HCT116 (cell line): Measurements from ENCODE around the gene ABR. TPM values are rescaled to one million over a fixed set of nuclear protein-coding genes. Genes with fewer than 3 reads are reported as not detected.

Experiments used
- ATAC-seq: fragments of 200-7000 bp; cut with Tn5 transposase; 2 replicates; pipeline ENCODE4 v1.9.1; 2020; ENCODE audit warnings: mild to moderate bottlenecking, moderate library complexity
- BruUV-seq: library from RNA; stranded (reverse); fragments of 400-500 nt; replicated peaks from 2 replicates; lab custom pipeline; 2021; lab: Mats Ljungman, UMichigan
- CTCF ChIA-PET: fragments of 300-600 bp; sonication (Branson Sonifier 250); formaldehyde crosslinking; loops from one replicate; lab custom pipeline; 2021; ENCODE audit warnings: antibody characterized with exemption; lab: Charles Lee
- POLR2A ChIA-PET: fragments of 300-600, 350-600 bp; sonication (Branson Sonifier 250); formaldehyde crosslinking; loops from one replicate; lab custom pipeline; 2021; ENCODE audit warnings: antibody characterized with exemption; lab: Charles Lee
- RAD21 ChIA-PET, 2 experiments: fragments of 300-600 bp; sonication (Branson Sonifier 250); formaldehyde crosslinking; loops; one replicate each; lab custom pipeline; 2023; ENCODE audit warnings: low total read pairs in 2 of 2; ENCODE audit not compliant: uncharacterized antibody in 2 of 2, unreplicated experiment in 2 of 2, low non-redundant PET in 1 of 2; lab: Charles Lee
- DNase-seq: peaks from one replicate; pipeline ENCODE4 v3.0.0-alpha.2; 2010; ENCODE audit warnings: low read depth, low spot score
- H2AFZ ChIP-seq: fragments of 200-600 bp; shearing (Covaris generic), sonication (generic); 2 replicates; pipeline ENCODE4 v1.6.1; 2017; ENCODE audit warnings: low read depth, mixed run types, mixed read lengths, antibody characterized with exemption, low read length; ENCODE audit not compliant: poor library complexity, severe bottlenecking
- H3K27ac ChIP-seq: 2 replicates; pipeline ENCODE4 v1.5.1; 2012; ENCODE audit warnings: low read depth, low read length
- H3K27me3 ChIP-seq: fragments of 200-600 bp; sonication (generic); 2 replicates; pipeline ENCODE4 v1.6.1; 2016; ENCODE audit warnings: mixed run types, low read length, mixed read lengths; ENCODE audit not compliant: insufficient read depth
- H3K36me3 ChIP-seq, 2 experiments: fragments of 200-500 bp in 1 of 2; fragments of 200-600 bp in 1 of 2; sonication (Bioruptor generic) in 1 of 2; sonication (generic) in 1 of 2; 2 replicates each; pipeline versions ENCODE4 v1.5.1 to v1.6.1; 2014 to 2016; ENCODE audit warnings: low read length in 2 of 2, inconsistent platforms in 1 of 2, mixed read lengths in 1 of 2, mixed run types in 1 of 2; ENCODE audit not compliant: insufficient read depth in 2 of 2, control insufficient read depth in 1 of 2
- H3K4me1 ChIP-seq, 2 experiments: fragments of 200-600 bp in 1 of 2; sonication (generic) in 1 of 2; 2 replicates each; pipeline versions ENCODE4 v1.5.1 to v1.6.1; 2012 to 2017; ENCODE audit warnings: low read length in 2 of 2, inconsistent platforms in 1 of 2, mild to moderate bottlenecking in 1 of 2, mixed read lengths in 1 of 2, mixed run types in 1 of 2, moderate library complexity in 1 of 2; ENCODE audit not compliant: insufficient read depth in 2 of 2, control insufficient read depth in 1 of 2
- H3K4me2 ChIP-seq: fragments of 200-600 bp; sonication (generic); 2 replicates; pipeline ENCODE4 v1.6.1; 2017; ENCODE audit warnings: mixed run types, low read length, mixed read lengths
- H3K4me3 ChIP-seq, 2 experiments: fragments of 200-600 bp in 1 of 2; sonication (generic) in 1 of 2; replicated peaks in 1 of 2; 2 replicates each; pipeline ENCODE4 v1.5.1; 2011 to 2016; ENCODE audit warnings: low read length in 2 of 2, control low read depth in 1 of 2, low read depth in 1 of 2, mild to moderate bottlenecking in 1 of 2, mixed read lengths in 1 of 2, mixed run types in 1 of 2
- H3K79me2 ChIP-seq: fragments of 200-600 bp; sonication (generic); 2 replicates; pipeline ENCODE4 v1.6.1; 2017; ENCODE audit warnings: mild to moderate bottlenecking, mixed run types, low read length, moderate library complexity, mixed read lengths; ENCODE audit not compliant: insufficient read depth
- H3K9ac ChIP-seq: fragments of 200-600 bp; sonication (generic); 2 replicates; pipeline ENCODE4 v1.6.1; 2016; ENCODE audit warnings: low read length, mixed read lengths
- H3K9me2 ChIP-seq: fragments of 200-600 bp; sonication (generic), shearing (Covaris generic); 2 replicates; pipeline ENCODE4 v1.6.1; 2017; ENCODE audit warnings: mixed run types, mild to moderate bottlenecking, moderate library complexity; ENCODE audit not compliant: insufficient read depth
- H3K9me3 ChIP-seq, 2 experiments: fragments of 200-500 bp in 1 of 2; fragments of 200-600 bp in 1 of 2; sonication (Bioruptor generic) in 1 of 2; sonication (generic) in 1 of 2; 2 replicates each; pipeline ENCODE4 v1.6.1; 2014 to 2017; ENCODE audit warnings: low read length in 2 of 2, mixed read lengths in 2 of 2, inconsistent platforms in 1 of 2, low read depth in 1 of 2, mild to moderate bottlenecking in 1 of 2, mixed run types in 1 of 2, moderate library complexity in 1 of 2; ENCODE audit not compliant: control insufficient read depth in 1 of 2, insufficient read depth in 1 of 2
- H4K20me1 ChIP-seq: fragments of 200-600 bp; sonication (generic), shearing (Covaris generic); 2 replicates; pipeline ENCODE4 v1.6.1; 2017; ENCODE audit warnings: mixed run types, mild to moderate bottlenecking, moderate library complexity; ENCODE audit not compliant: insufficient read depth
- CBX3 ChIP-seq: IDR thresholded peaks from 2 replicates; pipeline ENCODE4 v1.6.1; 2012; ENCODE audit warnings: low read depth
- CEBPB ChIP-seq: IDR thresholded peaks from 2 replicates; pipeline ENCODE4 v1.6.1; 2012; ENCODE audit warnings: low read depth
- ELF1 ChIP-seq: IDR thresholded peaks from 2 replicates; pipeline ENCODE4 v1.6.1; 2012; ENCODE audit warnings: low read depth, borderline replicate concordance
- EZH2 ChIP-seq: fragments of 200-600 bp; sonication (generic); IDR thresholded peaks from 2 replicates; pipeline ENCODE4 v1.6.1; 2017; ENCODE audit warnings: antibody characterized with exemption, mixed run types
- EZH2phosphoT487 ChIP-seq: fragments of 200-600 bp; IDR thresholded peaks from 2 replicates; pipeline ENCODE4 v1.6.1; 2018; ENCODE audit warnings: antibody characterized with exemption, borderline replicate concordance
- FOSL1 ChIP-seq: IDR thresholded peaks from 2 replicates; pipeline ENCODE4 v1.6.1; 2012; ENCODE audit warnings: low read depth
- JUND ChIP-seq: IDR thresholded peaks from 2 replicates; pipeline ENCODE4 v1.6.1; 2012
- POLR2A ChIP-seq: IDR thresholded peaks from 2 replicates; pipeline ENCODE4 v1.7.0; 2011; ENCODE audit warnings: borderline replicate concordance; ENCODE audit not compliant: insufficient read depth, insufficient read length; ENCODE audit errors: extremely low read depth
- POLR2AphosphoS5 ChIP-seq: IDR thresholded peaks from 2 replicates; pipeline ENCODE4 v1.6.1; 2011; ENCODE audit warnings: mild to moderate bottlenecking, low read depth, low read length, moderate library complexity
- SIN3A ChIP-seq: IDR thresholded peaks from 2 replicates; pipeline ENCODE4 v1.6.1; 2012; ENCODE audit warnings: low read depth
- SRF ChIP-seq: IDR thresholded peaks from 2 replicates; pipeline ENCODE4 v1.6.1; 2012; ENCODE audit warnings: low read depth
- TCF7L2 ChIP-seq: IDR thresholded peaks from 2 replicates; pipeline ENCODE4 v1.7.0; 2011; ENCODE audit warnings: borderline replicate concordance, inconsistent platforms; ENCODE audit not compliant: insufficient read depth, insufficient read length; ENCODE audit errors: extremely low read depth
- YY1 ChIP-seq: IDR thresholded peaks from 2 replicates; pipeline ENCODE4 v1.6.1; 2011; ENCODE audit warnings: low read length, low read depth, moderate library complexity, mild to moderate bottlenecking; ENCODE audit not compliant: insufficient replicate concordance; ENCODE audit errors: extremely low read depth
- ZFX ChIP-seq: fragments of 450-650 bp; IDR thresholded peaks from 2 replicates; pipeline ENCODE4 v1.6.1; 2017
- ZNF274 ChIP-seq: fragments of 200-500 bp; sonication (Bioruptor generic); IDR thresholded peaks from 2 replicates; pipeline ENCODE4 v1.6.1; 2014; ENCODE audit warnings: mild to moderate bottlenecking, low read depth, low read length, inconsistent platforms
- intact Hi-C: fragments of 100-400 bp; cut with micrococcal nuclease; formaldehyde crosslinking; loops from 2 replicates; pipeline ENCODE4 v1.10.0; 2022
- total RNA-seq: library from RNA; stranded (reverse); gene quantifications from one replicate; pipeline ENCODE4 v1.2.1, GENCODE V29; 2021; ENCODE audit not compliant: unreplicated experiment
- TF ChIP-seq, protein P1 (sequence below), 3 experiments: fragments of 200-600 bp in 1 of 3; sonication (generic) in 1 of 3; IDR thresholded peaks in 2 of 3; conservative IDR thresholded peaks in 1 of 3; 2 replicates each; pipeline ENCODE4 v1.5.1; 2012 to 2017; ENCODE audit warnings: low read depth in 2 of 3, low read length in 2 of 3, antibody characterized with exemption in 1 of 3, borderline replicate concordance in 1 of 3, control low read depth in 1 of 3, mild to moderate bottlenecking in 1 of 3, mixed read lengths in 1 of 3, mixed run types in 1 of 3, moderate library complexity in 1 of 3; ENCODE audit not compliant: insufficient read depth in 1 of 3
- TF ChIP-seq, protein P2 (sequence below): IDR thresholded peaks from 2 replicates; pipeline ENCODE4 v1.6.1; 2012
- TF ChIP-seq, protein P3 (sequence below): IDR thresholded peaks from 2 replicates; pipeline ENCODE4 v1.6.1; 2012

The ABR gene
- total RNA-seq, 1 experiment from 2014 or later, result 58.5 TPM

GRCh38 chr17:1000597-1001461, 179.0 kb downstream of the ABR start:
- ChIA-PET RAD21 (no interaction called here), POLR2A (no interaction called here)
- no TSS peak for BruUV-seq
- Histone ChIP-seq H3K9me2 (no peaks in the 10 kb centered on the region), H2AFZ (no peak overlapping the region), H3K4me1 (peaks cover 8 to 18% of the 10 kb centered on the region in 2 experiments; a peak in 3 of 4 replicates), H3K27me3 (no peaks in the 10 kb centered on the region), H4K20me1 (peaks cover 4% of the 10 kb centered on the region; the same call in 1 of the 2 replicates), H3K9me3 (no peaks in the 10 kb centered on the region)
- ATAC-seq, result no peak
- TF ChIP-seq SIN3A, result no peak
- TF ChIP-seq CEBPB, result no peak
- no peak for TF ChIP-seq ELF1
- no peak for TF ChIP-seq SRF
- TF ChIP-seq EZH2phosphoT487, result no peak
- no peak for TF ChIP-seq ZFX
- TF ChIP-seq, protein P1, sequence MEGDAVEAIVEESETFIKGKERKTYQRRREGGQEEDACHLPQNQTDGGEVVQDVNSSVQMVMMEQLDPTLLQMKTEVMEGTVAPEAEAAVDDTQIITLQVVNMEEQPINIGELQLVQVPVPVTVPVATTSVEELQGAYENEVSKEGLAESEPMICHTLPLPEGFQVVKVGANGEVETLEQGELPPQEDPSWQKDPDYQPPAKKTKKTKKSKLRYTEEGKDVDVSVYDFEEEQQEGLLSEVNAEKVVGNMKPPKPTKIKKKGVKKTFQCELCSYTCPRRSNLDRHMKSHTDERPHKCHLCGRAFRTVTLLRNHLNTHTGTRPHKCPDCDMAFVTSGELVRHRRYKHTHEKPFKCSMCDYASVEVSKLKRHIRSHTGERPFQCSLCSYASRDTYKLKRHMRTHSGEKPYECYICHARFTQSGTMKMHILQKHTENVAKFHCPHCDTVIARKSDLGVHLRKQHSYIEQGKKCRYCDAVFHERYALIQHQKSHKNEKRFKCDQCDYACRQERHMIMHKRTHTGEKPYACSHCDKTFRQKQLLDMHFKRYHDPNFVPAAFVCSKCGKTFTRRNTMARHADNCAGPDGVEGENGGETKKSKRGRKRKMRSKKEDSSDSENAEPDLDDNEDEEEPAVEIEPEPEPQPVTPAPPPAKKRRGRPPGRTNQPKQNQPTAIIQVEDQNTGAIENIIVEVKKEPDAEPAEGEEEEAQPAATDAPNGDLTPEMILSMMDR (IDR thresholded peaks at IDR 0.05 in 2 of 3, conservative IDR thresholded peaks at IDR 0.05 in 1 of 3; ENCODE audit: borderline replicate concordance in 1 of 3, insufficient read depth in 1 of 3, low read depth in 2 of 3, low read length in 2 of 3), result no peak
- no peak for TF ChIP-seq FOSL1
- TF ChIP-seq, protein P2, sequence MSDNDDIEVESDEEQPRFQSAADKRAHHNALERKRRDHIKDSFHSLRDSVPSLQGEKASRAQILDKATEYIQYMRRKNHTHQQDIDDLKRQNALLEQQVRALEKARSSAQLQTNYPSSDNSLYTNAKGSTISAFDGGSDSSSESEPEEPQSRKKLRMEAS, result no peak
- TF ChIP-seq, protein P3, sequence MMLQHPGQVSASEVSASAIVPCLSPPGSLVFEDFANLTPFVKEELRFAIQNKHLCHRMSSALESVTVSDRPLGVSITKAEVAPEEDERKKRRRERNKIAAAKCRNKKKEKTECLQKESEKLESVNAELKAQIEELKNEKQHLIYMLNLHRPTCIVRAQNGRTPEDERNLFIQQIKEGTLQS, result no peak
- no peak for TF ChIP-seq ZNF274
- TF ChIP-seq YY1, result no peak
- TF ChIP-seq POLR2A, result no peak
- no peak for TF ChIP-seq JUND
- no peak for TF ChIP-seq CBX3
- TF ChIP-seq EZH2, result no peak
- TF ChIP-seq POLR2AphosphoS5, result no peak
- TF ChIP-seq TCF7L2, result no peak
- TF ChIP-seq, all 23 proteins: peak for 0
- Histone ChIP-seq H3K4me3 (no peak overlapping the region), H3K27ac (no peak overlapping the region), H3K9ac (no peak overlapping the region), H3K79me2 (peaks cover 34% of the 10 kb centered on the region), H3K36me3 (peaks cover 29 to 33% of the 10 kb centered on the region in 2 experiments), H3K4me2 (no peak overlapping the region)
- intact Hi-C loops, result no loop called here
- CTCF ChIA-PET, result interaction anchor here (1.6 kb wide), 1 partner anchor 57 kb away, joined by 3 read pairs; no protein-coding TSS in a partner anchor
- DNase-seq, result no peak
